Left lung (tissue), 10 donors: ENCODE results near the gene THUMPD3. TPM values are rescaled to one million over a fixed set of nuclear protein-coding genes. Genes with fewer than 3 reads are reported as not detected.

Experiments
- ATAC-seq: fragments of 200-7000 bp; cut with Tn5 transposase; one replicate; pipeline ENCODE4 v1.9.1; 2020; ENCODE audit warnings: moderate library complexity
- DNase-seq, 4 donors: peaks; one replicate each; pipeline ENCODE4 v3.0.0-alpha.2; 2013 to 2020
- H3K27ac ChIP-seq, 2 donors: fragments of 200-600 bp; sonication (generic) in 1 of 2; one replicate each; pipeline versions ENCODE4 v1.5.0 to v1.8.0; 2020 to 2021
- H3K27me3 ChIP-seq, 2 donors: fragments of 200-600 bp; sonication (generic) in 1 of 2; one replicate each; pipeline versions ENCODE4 v1.5.0 to v1.8.0; 2020 to 2021
- H3K36me3 ChIP-seq, 2 donors: fragments of 200-600 bp; sonication (generic) in 1 of 2; one replicate each; pipeline versions ENCODE4 v1.5.0 to v1.8.0; 2020 to 2021
- H3K4me1 ChIP-seq, 2 donors: fragments of 200-600 bp; one replicate each; pipeline ENCODE4 v1.8.0; 2021
- H3K4me3 ChIP-seq, 2 donors: fragments of 200-600 bp; sonication (generic) in 1 of 2; one replicate each; pipeline versions ENCODE4 v1.5.0 to v1.8.0; 2020 to 2021; ENCODE audit warnings: mild to moderate bottlenecking in 1 of 2
- H3K9me3 ChIP-seq, 2 donors: fragments of 200-600 bp; sonication (generic) in 1 of 2; one replicate each; pipeline versions ENCODE4 v1.5.0 to v1.8.0; 2020 to 2021
- CTCF ChIP-seq, 2 donors: fragments of 200-600 bp; sonication (generic) in 1 of 2; IDR thresholded peaks; one replicate each; pipeline versions ENCODE4 v1.5.0 to v1.8.0; 2021; ENCODE audit warnings: antibody characterized with exemption in 2 of 2
- intact Hi-C, 2 donors: fragments of 100-400 bp; cut with DNase I; formaldehyde crosslinking; loops; one replicate each; pipeline versions ENCODE4 v1.11.2 to v1.14.2; 2022
- polyA plus RNA-seq, 6 donors: library from polyadenylated mRNA; unstranded; fragments of 120-200 nt; gene quantifications; one replicate each; pipeline ENCODE4 v1.2.1, GENCODE V29; 2013; ENCODE audit not compliant: insufficient read length in 6 of 6
- total RNA-seq, 2 donors: library from RNA; stranded (reverse); fragmentation: NEBNext Ultra II Directional; extraction: Animal tissue kit (Norgen Biotek cat#: 25700); gene quantifications; one replicate each; pipeline ENCODE4 v1.2.1, GENCODE V29; 2021
- donor health status: DM: no; HTN: yes; CAD: no.
- donor health status: DM: no; HTN: no; CAD: no.

THUMPD3 gene
- total and polyA plus RNA-seq, 8 donors, result 32.2 to 65.0 (median 48.1) TPM

GRCh38 chr3:9386501-9387321, 23.9 kb downstream of the THUMPD3 start:
- no peak overlapping the region for H3K27ac ChIP-seq
- no peak for ATAC-seq
- H3K36me3 ChIP-seq, result peaks cover 0 to 80% of the 10 kb centered on the region in 2 donors
- H3K4me1 ChIP-seq, result peaks cover 0 to 41% of the 10 kb centered on the region in 2 donors
- intact Hi-C loops, result loop anchor here in 1 of 2 donors (10.0 kb wide), 1 partner anchor 48 kb away; no protein-coding TSS in a partner anchor
- H3K4me3 ChIP-seq, result no peak overlapping the region
- H3K27me3 ChIP-seq, result no peaks in the 10 kb centered on the region
- H3K9me3 ChIP-seq, result no peaks in the 10 kb centered on the region
- no peak for TF ChIP-seq CTCF (IDR thresholded peaks at IDR 0.05)
- no peak for DNase-seq

- Histone ChIP-seq H3K27ac (no peak overlapping the region), H3K27me3 (no peaks in the 10 kb centered on the region), H3K36me3 (peaks cover 0 to 80% of the 10 kb centered on the region in 2 donors), H3K4me1 (peaks cover 0 to 47% of the 10 kb centered on the region in 2 donors), H3K4me3 (no peak overlapping the region), H3K9me3 (no peaks in the 10 kb centered on the region)
- intact Hi-C loops, result loop anchor here in 1 of 2 donors (10.0 kb wide), 1 partner anchor 48 kb away; no protein-coding TSS in a partner anchor
- no peak for DNase-seq
- no peak for ATAC-seq
- TF ChIP-seq CTCF (IDR thresholded peaks at IDR 0.05), result no peak
Measured at GRCh38 chr3:9387322-9387655, 24.4 kb downstream of the THUMPD3 start.

GRCh38 chr3:9388142-9388541, 25.3 kb downstream of the THUMPD3 start:
- intact Hi-C loops, result loop anchor here in 1 of 2 donors (10.0 kb wide), 1 partner anchor 47 kb away; no protein-coding TSS in a partner anchor
- Histone ChIP-seq H3K36me3 (peaks cover 0 to 81% of the 10 kb centered on the region in 2 donors), H3K4me3 (no peak overlapping the region), H3K27ac (no peak overlapping the region), H3K9me3 (no peaks in the 10 kb centered on the region), H3K27me3 (no peaks in the 10 kb centered on the region), H3K4me1 (peaks cover 5 to 55% of the 10 kb centered on the region in 2 donors)
- no peak for TF ChIP-seq CTCF (IDR thresholded peaks at IDR 0.05)
- DNase-seq (no peak), ATAC-seq (no peak)

- H3K27ac ChIP-seq, result no peak overlapping the region
- no peak for TF ChIP-seq CTCF (IDR thresholded peaks at IDR 0.05)
- intact Hi-C loops, result loop anchor here in 1 of 2 donors (10.0 kb wide), 1 partner anchor 46 kb away; no protein-coding TSS in a partner anchor
- no peak overlapping the region for H3K4me3 ChIP-seq
- ATAC-seq (no peak), DNase-seq (no peak)
- no peaks in the 10 kb centered on the region for H3K9me3 ChIP-seq
- H3K27me3 ChIP-seq, result no peaks in the 10 kb centered on the region
- peaks cover 7 to 61% of the 10 kb centered on the region in 2 donors for H3K4me1 ChIP-seq
- H3K36me3 ChIP-seq, result peaks cover 0 to 85% of the 10 kb centered on the region in 2 donors
Measured at GRCh38 chr3:9388562-9389272, 25.9 kb downstream of the THUMPD3 start.
